Glomerular visceral epithelial cell (primary cell): ENCODE data around the gene GTPBP3.

Experiments used
- DNase-seq: peaks from one replicate; pipeline ENCODE4 v3.0.0-alpha.2; 2016; ENCODE audit errors: extremely low spot score

GTPBP3 gene

GRCh38 chr19:17309198-17309964, 28.0 kb upstream of the GTPBP3 start, which contains the start of gene DDA1:
Gene DDA1, plus strand, starts transcription at chr19:17309563. Its CDS starts 92 bp downstream, at chr19:17309655.
- peak; percentile 100 for DNase-seq

GRCh38 chr19:17309965-17310461, 27.3 kb upstream of the GTPBP3 start:
- DNase-seq, result no peak

- peak; percentile 89 for DNase-seq
Observed at GRCh38 chr19:17311455-17312188, 25.7 kb upstream of the GTPBP3 start.

- DNase-seq, result no peak
Observed at GRCh38 chr19:17312189-17313113, 24.9 kb upstream of the GTPBP3 start.

- no peak for DNase-seq
Observed at GRCh38 chr19:17314007-17314593, 23.3 kb upstream of the GTPBP3 start.

GRCh38 chr19:17318966-17319365, 18.4 kb upstream of the GTPBP3 start:
- no peak for DNase-seq

GRCh38 chr19:17319473-17320238, 17.7 kb upstream of the GTPBP3 start:
- DNase-seq, result no peak

GRCh38 chr19:17320435-17320834, 16.9 kb upstream of the GTPBP3 start:
- DNase-seq, result no peak

GRCh38 chr19:17321655-17322489, 15.5 kb upstream of the GTPBP3 start:
- no peak for DNase-seq

GRCh38 chr19:17322854-17323253, 14.5 kb upstream of the GTPBP3 start:
- DNase-seq, result no peak

- no peak for DNase-seq
Observed at GRCh38 chr19:17323300-17323963, 13.9 kb upstream of the GTPBP3 start.

GRCh38 chr19:17323964-17324332, 13.4 kb upstream of the GTPBP3 start:
- no peak for DNase-seq

GRCh38 chr19:17324357-17325114, 12.8 kb upstream of the GTPBP3 start:
- no peak for DNase-seq

GRCh38 chr19:17325133-17325532, 12.2 kb upstream of the GTPBP3 start:
- no peak for DNase-seq

GRCh38 chr19:17325881-17326594, 11.3 kb upstream of the GTPBP3 start:
- DNase-seq, result no peak

- peak; percentile 24 for DNase-seq
Observed at GRCh38 chr19:17326595-17326966, 10.8 kb upstream of the GTPBP3 start.

- no peak for DNase-seq
Observed at GRCh38 chr19:17327068-17327653, 10.2 kb upstream of the GTPBP3 start.
